Astrocyte (in vitro differentiated cells and primary cell): ENCODE data around the gene CPSF4.

Source experiments
- EZH2 ChIP-seq: IDR thresholded peaks from 2 replicates; pipeline ENCODE4 v1.6.1; 2012; ENCODE audit warnings: mild to moderate bottlenecking, low read length, inconsistent platforms; ENCODE audit not compliant: insufficient read depth
- TF ChIP-seq, protein P1 (sequence below): IDR thresholded peaks from 2 replicates; pipeline ENCODE4 v1.5.1; 2011; ENCODE audit warnings: low read depth, mild to moderate bottlenecking, inconsistent platforms, low read length, moderate library complexity; ENCODE audit not compliant: insufficient read depth

DNA sequence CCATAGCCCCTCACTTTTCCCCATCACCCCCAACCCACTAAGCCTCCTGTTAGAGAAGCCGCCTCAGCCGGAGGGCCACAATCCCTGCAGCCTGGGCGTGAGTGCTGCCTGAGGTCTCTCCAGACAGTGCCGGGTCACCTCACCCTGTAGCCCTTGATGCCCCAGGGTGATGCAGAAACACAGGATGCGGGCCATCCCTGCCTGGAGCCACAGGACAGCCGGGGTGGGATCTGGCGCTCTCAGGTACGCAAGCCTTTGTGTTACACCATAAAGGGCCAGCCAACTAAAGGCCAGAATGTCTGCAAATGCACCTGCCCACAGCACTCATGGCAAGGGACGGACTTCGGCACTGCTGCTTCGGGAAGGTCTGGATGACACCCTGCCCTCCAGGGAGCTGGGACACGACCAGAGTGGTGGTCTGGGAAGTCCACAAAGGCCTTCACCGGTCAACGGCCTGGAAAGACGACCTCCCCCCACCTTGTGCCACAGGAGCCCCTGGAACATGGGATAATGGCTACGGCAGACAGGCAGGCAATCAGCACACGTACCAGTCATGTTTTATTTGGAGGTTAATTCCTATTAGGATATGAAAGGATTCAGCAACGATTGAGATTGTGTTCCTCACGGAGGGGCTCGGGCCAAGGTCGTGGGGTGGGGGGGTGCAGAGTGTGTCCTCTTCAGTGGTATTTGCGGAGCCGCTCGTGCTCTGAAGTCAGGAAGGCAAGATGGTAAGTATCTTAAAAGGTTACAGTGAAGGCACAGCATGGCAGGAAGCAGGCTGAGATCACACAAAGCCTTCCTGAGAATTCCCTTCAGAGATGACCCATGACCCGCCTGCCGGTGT, 19.1 kb downstream of the CPSF4 start:
- TF ChIP-seq, protein P1, sequence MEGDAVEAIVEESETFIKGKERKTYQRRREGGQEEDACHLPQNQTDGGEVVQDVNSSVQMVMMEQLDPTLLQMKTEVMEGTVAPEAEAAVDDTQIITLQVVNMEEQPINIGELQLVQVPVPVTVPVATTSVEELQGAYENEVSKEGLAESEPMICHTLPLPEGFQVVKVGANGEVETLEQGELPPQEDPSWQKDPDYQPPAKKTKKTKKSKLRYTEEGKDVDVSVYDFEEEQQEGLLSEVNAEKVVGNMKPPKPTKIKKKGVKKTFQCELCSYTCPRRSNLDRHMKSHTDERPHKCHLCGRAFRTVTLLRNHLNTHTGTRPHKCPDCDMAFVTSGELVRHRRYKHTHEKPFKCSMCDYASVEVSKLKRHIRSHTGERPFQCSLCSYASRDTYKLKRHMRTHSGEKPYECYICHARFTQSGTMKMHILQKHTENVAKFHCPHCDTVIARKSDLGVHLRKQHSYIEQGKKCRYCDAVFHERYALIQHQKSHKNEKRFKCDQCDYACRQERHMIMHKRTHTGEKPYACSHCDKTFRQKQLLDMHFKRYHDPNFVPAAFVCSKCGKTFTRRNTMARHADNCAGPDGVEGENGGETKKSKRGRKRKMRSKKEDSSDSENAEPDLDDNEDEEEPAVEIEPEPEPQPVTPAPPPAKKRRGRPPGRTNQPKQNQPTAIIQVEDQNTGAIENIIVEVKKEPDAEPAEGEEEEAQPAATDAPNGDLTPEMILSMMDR, result no peak
- no peak for TF ChIP-seq EZH2
